22Rv1 (cell line): ENCODE data around the gene MYCBP2.

Source experiments
- H3K27ac ChIP-seq: fragments of 450-650 bp; 2 replicates; pipeline ENCODE4 v1.5.1; 2017
- CTCF ChIP-seq: fragments of 450-650 bp; IDR thresholded peaks from 2 replicates; pipeline ENCODE4 v1.5.1; 2017; ENCODE audit warnings: mild to moderate bottlenecking
- ZFX ChIP-seq: fragments of 450-650 bp; IDR thresholded peaks from 2 replicates; pipeline ENCODE4 v1.6.1; 2017; ENCODE audit warnings: antibody characterized with exemption, borderline replicate concordance

The MYCBP2 gene

DNA sequence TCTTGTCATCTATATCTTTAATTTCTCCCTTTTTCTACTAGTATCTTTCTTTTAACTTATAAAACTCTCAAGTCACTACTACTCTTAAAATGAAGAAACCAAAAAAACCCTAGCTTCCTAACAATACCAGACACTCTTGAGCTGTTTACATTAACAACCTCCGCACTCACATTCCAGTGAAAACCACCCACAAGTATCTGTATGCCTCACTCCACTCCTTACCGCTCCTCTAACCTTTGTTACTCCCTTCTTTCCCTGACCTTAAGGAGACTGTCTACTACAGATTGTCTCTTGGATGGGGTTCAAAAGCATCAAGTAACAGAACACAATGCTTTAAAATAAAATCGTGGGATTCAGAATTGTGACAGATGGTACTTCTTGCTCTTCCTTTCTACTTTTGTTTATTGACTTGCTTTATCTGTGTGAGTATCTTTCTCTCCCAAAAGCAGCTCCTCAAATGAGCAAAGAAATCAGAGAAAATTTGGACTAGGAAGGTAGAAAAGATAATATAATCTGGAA is 189.9 kb downstream of the MYCBP2 start:
- no peak overlapping the region for H3K27ac ChIP-seq
- TF ChIP-seq CTCF, result no peak
- TF ChIP-seq ZFX, result no peak

DNA sequence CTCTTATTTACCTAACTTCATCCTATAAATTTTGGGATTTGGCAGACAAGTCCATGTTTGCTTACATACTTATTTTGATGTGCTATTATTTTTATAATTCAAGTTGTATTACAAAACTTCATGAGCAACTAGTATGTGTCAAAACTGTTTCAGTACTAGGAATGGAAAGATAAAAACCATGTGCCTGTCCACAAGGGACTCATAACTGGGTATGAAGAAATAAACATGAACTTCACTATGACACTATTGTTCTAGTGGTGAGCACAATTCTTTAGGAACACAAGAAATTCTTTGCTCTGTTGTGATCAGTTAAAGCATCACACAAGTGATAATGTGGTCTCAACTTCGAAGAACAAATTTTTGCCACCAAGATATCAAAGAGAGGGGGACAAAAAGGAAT is 202.5 kb downstream of the MYCBP2 start:
- TF ChIP-seq ZFX (no peak), CTCF (no peak)
- H3K27ac ChIP-seq, result no peak overlapping the region

DNA sequence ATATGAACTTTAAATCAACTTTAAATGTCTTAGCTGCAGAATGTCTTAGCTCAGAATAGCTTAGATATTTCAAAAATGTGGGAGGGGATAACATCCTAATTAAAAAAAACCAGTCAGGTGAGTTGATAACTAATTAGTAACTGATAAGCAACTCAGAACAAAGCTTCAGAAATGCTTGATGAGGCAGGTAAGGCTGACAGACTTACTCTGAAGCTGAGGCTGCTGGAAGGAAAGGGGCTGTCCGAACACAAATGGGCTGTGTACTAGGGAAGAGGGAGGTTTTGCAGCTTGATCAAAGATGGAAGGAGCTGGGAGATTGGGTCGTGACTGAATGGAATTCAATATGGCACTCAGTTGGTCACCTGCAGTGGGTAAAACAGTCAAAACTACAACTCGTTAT is 208.8 kb downstream of the MYCBP2 start:
- H3K27ac ChIP-seq, result no peak overlapping the region
- TF ChIP-seq CTCF (no peak), ZFX (no peak)

GRCh38 chr13:77114271-77114670 is 212.6 kb downstream of the MYCBP2 start:
- H3K27ac ChIP-seq, result no peak overlapping the region

GRCh38 chr13:77113496-77113895 is 213.4 kb downstream of the MYCBP2 start:
- no peak for TF ChIP-seq CTCF
- no peak overlapping the region for H3K27ac ChIP-seq

More at GRCh38 chr13:77114271-77114670, 212.6 kb downstream of the MYCBP2 start:
- TF ChIP-seq CTCF (no peak), ZFX (no peak)

DNA sequence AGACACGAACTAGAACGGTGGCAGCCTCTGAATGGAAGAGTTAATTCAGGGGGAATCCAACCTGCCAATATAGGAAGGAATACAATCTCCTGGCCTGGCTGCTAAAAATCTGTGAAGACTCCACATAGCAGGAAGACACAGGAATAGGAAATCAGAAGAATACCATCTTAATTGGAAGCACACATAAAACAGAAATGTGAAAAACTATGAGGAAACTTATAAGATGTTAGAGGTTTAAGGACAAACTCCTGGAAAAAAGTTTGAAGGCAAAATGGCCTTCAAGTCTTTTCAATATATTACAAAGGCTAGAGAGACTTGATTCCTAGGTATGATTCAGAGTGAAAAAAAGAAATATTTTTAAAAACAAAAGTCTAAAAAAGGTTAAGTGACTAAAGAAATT is 221.8 kb downstream of the MYCBP2 start:
- TF ChIP-seq ZFX (no peak), CTCF (no peak)
- no peak overlapping the region for H3K27ac ChIP-seq

GRCh38 chr13:77099415-77099814 is 227.5 kb downstream of the MYCBP2 start:
- H3K27ac ChIP-seq, result no peak overlapping the region
- TF ChIP-seq ZFX (no peak), CTCF (no peak)
